GM15510 (cell line): ENCODE results near the gene TRIM25.

Source experiments
- POLR2A ChIP-seq: IDR thresholded peaks from 3 replicates; pipeline ENCODE4 v1.6.1; 2011; ENCODE audit warnings: borderline replicate concordance; ENCODE audit not compliant: insufficient read length; ENCODE audit errors: extremely low read depth

TRIM25 gene

GRCh38 chr17:56908001-56908542, 5.8 kb downstream of the TRIM25 start:
- no peak for TF ChIP-seq POLR2A

GRCh38 chr17:56903560-56903959, 10.3 kb downstream of the TRIM25 start:
- TF ChIP-seq POLR2A: no peak

GRCh38 chr17:56902348-56902747, 11.5 kb downstream of the TRIM25 start:
- no peak for TF ChIP-seq POLR2A

GRCh38 chr17:56899403-56899802, 14.4 kb downstream of the TRIM25 start:
- no peak for TF ChIP-seq POLR2A

- no peak for TF ChIP-seq POLR2A
These were observed 15.0 kb downstream of the TRIM25 start for GRCh38 chr17:56898874-56899273.

- no peak for TF ChIP-seq POLR2A
These were observed 16.0 kb downstream of the TRIM25 start for GRCh38 chr17:56897646-56898424.

GRCh38 chr17:56896968-56897359, 16.9 kb downstream of the TRIM25 start:
- no peak for TF ChIP-seq POLR2A

- no peak for TF ChIP-seq POLR2A
These were observed 17.5 kb downstream of the TRIM25 start for GRCh38 chr17:56896217-56896967.

- TF ChIP-seq POLR2A: no peak
These were observed 18.9 kb downstream of the TRIM25 start for GRCh38 chr17:56894859-56895455.

- no peak for TF ChIP-seq POLR2A
These were observed 20.3 kb downstream of the TRIM25 start for GRCh38 chr17:56893503-56893902.

- no peak for TF ChIP-seq POLR2A
These were observed 21.5 kb downstream of the TRIM25 start for GRCh38 chr17:56892333-56892732.

- TF ChIP-seq POLR2A: no peak
These were observed 22.1 kb downstream of the TRIM25 start for GRCh38 chr17:56891751-56892150.

- no peak for TF ChIP-seq POLR2A
These were observed 22.8 kb downstream of the TRIM25 start for GRCh38 chr17:56890906-56891674.

- TF ChIP-seq POLR2A: no peak
These were observed 23.5 kb downstream of the TRIM25 start for GRCh38 chr17:56890390-56890789.
